Loucy (cell line): ENCODE results near the gene MYBBP1A.

ENCODE experiments used
- H2AFZ ChIP-seq: fragments of 200-600 bp; sonication (generic); 2 replicates; pipeline ENCODE4 v1.6.0; 2016; ENCODE audit warnings: antibody characterized with exemption, mild to moderate bottlenecking, low read length, moderate library complexity
- H3F3A ChIP-seq: fragments of 200-600 bp; 2 replicates; pipeline ENCODE4 v1.6.0; 2016; ENCODE audit warnings: antibody characterized with exemption, low read depth, mild to moderate bottlenecking
- H3K27me3 ChIP-seq: fragments of 200-600 bp; sonication (generic); 2 replicates; pipeline ENCODE4 v1.6.1; 2014; ENCODE audit warnings: low read length, mild to moderate bottlenecking; ENCODE audit not compliant: insufficient read depth, poor library complexity, severe bottlenecking
- H3K36me3 ChIP-seq: fragments of 200-600 bp; sonication (generic); 2 replicates; pipeline ENCODE4 v1.6.1; 2016; ENCODE audit warnings: low read length; ENCODE audit not compliant: insufficient read depth
- H3K4me1 ChIP-seq: fragments of 200-600 bp; sonication (generic); 2 replicates; pipeline ENCODE4 v1.5.1; 2014; ENCODE audit warnings: low read length, mild to moderate bottlenecking; ENCODE audit not compliant: insufficient read depth, poor library complexity, severe bottlenecking
- H3K4me2 ChIP-seq: fragments of 200-600 bp; sonication (generic); 2 replicates; pipeline ENCODE4 v1.6.0; 2014; ENCODE audit warnings: antibody characterized with exemption, low read length, low read depth, mild to moderate bottlenecking; ENCODE audit not compliant: poor library complexity, severe bottlenecking
- H3K4me3 ChIP-seq: fragments of 200-600 bp; sonication (generic); 2 replicates; pipeline ENCODE4 v1.5.1; 2014; ENCODE audit warnings: low read length, mild to moderate bottlenecking, mixed read lengths; ENCODE audit not compliant: poor library complexity, severe bottlenecking
- H3K79me2 ChIP-seq: fragments of 200-600 bp; sonication (generic); 2 replicates; pipeline ENCODE4 v1.6.1; 2014; ENCODE audit warnings: low read length; ENCODE audit not compliant: insufficient read depth
- H3K9ac ChIP-seq: fragments of 200-600 bp; sonication (generic); 2 replicates; pipeline ENCODE4 v1.6.0; 2014; ENCODE audit warnings: mild to moderate bottlenecking, low read depth, low read length, moderate library complexity; ENCODE audit not compliant: poor library complexity, severe bottlenecking
- H3K9me2 ChIP-seq: fragments of 200-600 bp; sonication (generic); replicated peaks from 2 replicates; pipeline ENCODE4 v1.6.1; 2016; ENCODE audit warnings: low read depth, low read length, mixed read lengths
- H3K9me3 ChIP-seq: fragments of 200-600 bp; sonication (generic); 2 replicates; pipeline ENCODE4 v1.6.1; 2014; ENCODE audit warnings: mild to moderate bottlenecking, antibody characterized with exemption, low read length, low read depth; ENCODE audit not compliant: insufficient read depth
- H4K20me1 ChIP-seq: fragments of 200-600 bp; sonication (generic); 2 replicates; pipeline ENCODE4 v1.6.0; 2014; ENCODE audit warnings: antibody characterized with exemption, low read length, mild to moderate bottlenecking; ENCODE audit not compliant: insufficient read depth, poor library complexity, severe bottlenecking
- CTCF ChIP-seq: fragments of 200-600 bp; sonication (generic); conservative IDR thresholded peaks from 2 replicates; pipeline ENCODE4 v1.5.1; 2014; ENCODE audit warnings: mild to moderate bottlenecking, antibody characterized with exemption, low read length
- EZH2phosphoT487 ChIP-seq: fragments of 200-600 bp; IDR thresholded peaks from 2 replicates; pipeline ENCODE4 v1.6.1; 2018; ENCODE audit warnings: antibody characterized with exemption, mild to moderate bottlenecking, moderate library complexity, borderline replicate concordance

The MYBBP1A gene

GRCh38 chr17:4566785-4567184 lies 11.6 kb upstream of the MYBBP1A start:
- Histone ChIP-seq H3K9ac (no peak overlapping the region), H3K36me3 (no peaks in the 10 kb centered on the region), H3K4me3 (no peak overlapping the region), H3K79me2 (no peaks in the 10 kb centered on the region), H3K27me3 (no peaks in the 10 kb centered on the region), H3K4me1 (peaks cover 22% of the 10 kb centered on the region), H3K9me2 (no peaks in the 10 kb centered on the region), H2AFZ (no peak overlapping the region), H3K9me3 (no peaks in the 10 kb centered on the region), H3F3A (no peaks in the 10 kb centered on the region), H4K20me1 (no peaks in the 10 kb centered on the region), H3K4me2 (no peak overlapping the region)
- TF ChIP-seq CTCF (peak; percentile 81), EZH2phosphoT487 (no peak)

DNA sequence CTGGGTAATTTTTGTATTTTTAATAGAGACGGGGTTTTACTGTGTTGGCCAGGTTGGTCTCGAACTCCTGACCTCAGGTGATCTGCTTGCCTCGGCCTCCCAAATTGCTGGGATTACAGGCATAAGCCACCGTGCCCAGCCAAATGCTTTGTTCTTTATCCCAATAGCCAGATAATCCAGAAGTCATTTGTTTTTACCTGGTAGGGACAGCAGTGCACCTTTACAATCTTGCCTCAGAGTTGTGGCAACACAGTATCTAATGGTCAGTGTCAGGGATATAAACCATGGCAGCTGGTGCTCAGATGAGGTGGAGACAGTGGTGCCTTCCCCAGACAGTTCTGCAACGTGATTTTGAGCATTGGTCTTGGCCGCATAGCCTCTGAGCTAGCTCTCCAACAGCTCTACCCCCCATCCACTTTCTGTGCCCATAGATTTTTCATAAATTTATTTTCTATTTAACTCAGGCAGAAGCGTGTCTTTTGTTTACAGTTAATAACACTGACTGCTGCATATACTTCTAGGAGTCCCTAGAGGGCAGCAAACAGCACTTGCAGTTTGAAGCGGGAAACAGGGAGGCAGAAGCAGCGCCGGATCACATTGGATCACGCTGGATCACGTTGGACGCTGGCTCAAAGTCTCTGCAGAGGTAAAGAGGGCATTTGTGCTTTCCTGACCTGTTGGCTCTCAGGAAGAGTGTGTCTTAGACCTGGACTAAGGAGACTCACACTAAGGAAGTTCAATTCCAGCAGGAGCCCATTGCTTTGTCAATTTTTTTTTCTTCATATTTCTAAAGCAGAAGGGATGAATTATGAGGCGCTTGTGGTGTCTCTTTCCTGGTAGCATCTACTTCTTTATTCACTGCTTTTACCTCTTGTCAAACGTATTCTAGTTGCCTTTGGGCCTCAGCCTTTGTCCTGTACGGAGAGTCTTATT lies 10.3 kb upstream of the MYBBP1A start:
- Histone ChIP-seq H3K36me3 (no peaks in the 10 kb centered on the region), H3K9me3 (no peaks in the 10 kb centered on the region), H3K4me1 (peaks cover 32% of the 10 kb centered on the region), H3F3A (no peaks in the 10 kb centered on the region), H3K79me2 (no peaks in the 10 kb centered on the region), H4K20me1 (no peaks in the 10 kb centered on the region), H3K9ac (peak overlapping the region; percentile 55), H3K4me3 (peak overlapping the region; percentile 58), H3K9me2 (no peaks in the 10 kb centered on the region), H3K4me2 (peak overlapping the region; percentile 70), H3K27me3 (no peaks in the 10 kb centered on the region), H2AFZ (peak overlapping the region; percentile 90)
- TF ChIP-seq EZH2phosphoT487 (no peak), CTCF (peak; percentile 94)

GRCh38 chr17:4562015-4562969 lies 7.1 kb upstream of the MYBBP1A start:
- no peaks in the 10 kb centered on the region for H3K27me3 ChIP-seq

More at GRCh38 chr17:4562015-4562969, 7.1 kb upstream of the MYBBP1A start:
- no peaks in the 10 kb centered on the region for H3K36me3 ChIP-seq
- H3K4me3 ChIP-seq: peak overlapping the region; percentile 56
- TF ChIP-seq EZH2phosphoT487: no peak
- TF ChIP-seq CTCF: 0 out of 2 replicates have a peak, but pooled peaks have one; percentile 14
- H3F3A ChIP-seq: no peaks in the 10 kb centered on the region
- H3K9me2 ChIP-seq: no peaks in the 10 kb centered on the region
- no peaks in the 10 kb centered on the region for H3K79me2 ChIP-seq
- H2AFZ ChIP-seq: peak overlapping the region; percentile 64
- H4K20me1 ChIP-seq: no peaks in the 10 kb centered on the region
- peak overlapping the region; percentile 50 for H3K9ac ChIP-seq
- peak overlapping the region; percentile 60 for H3K4me2 ChIP-seq
- peaks cover 22% of the 10 kb centered on the region for H3K4me1 ChIP-seq
- H3K9me3 ChIP-seq: no peaks in the 10 kb centered on the region
